Progenitor cell of endocrine pancreas (in vitro differentiated cells): ENCODE measurements around the gene AJUBA. TPM values are rescaled to one million over a fixed set of nuclear protein-coding genes. Genes with fewer than 3 reads are reported as not detected.

Experiments used
- DNase-seq: peaks from one replicate; pipeline ENCODE4 v3.0.0; 2021; ENCODE audit warnings: low spot score; ENCODE audit not compliant: unreplicated experiment
- H3K27ac Mint-ChIP-seq: 2 replicates; pipeline ENCODE4 v1.8.0; 2021; ENCODE audit warnings: mild to moderate bottlenecking, moderate library complexity, mixed read lengths
- H3K27me3 Mint-ChIP-seq: 2 replicates; pipeline ENCODE4 v1.8.0; 2021; ENCODE audit warnings: mixed read lengths
- H3K36me3 Mint-ChIP-seq: 2 replicates; pipeline ENCODE4 v1.8.0; 2022; ENCODE audit warnings: mixed read lengths; ENCODE audit not compliant: insufficient read depth
- H3K4me1 Mint-ChIP-seq: 2 replicates; pipeline ENCODE4 v1.8.0; 2021; ENCODE audit warnings: low read depth, mixed read lengths
- H3K4me3 Mint-ChIP-seq: 2 replicates; pipeline ENCODE4 v1.8.0; 2021; ENCODE audit warnings: low read depth, mild to moderate bottlenecking, moderate library complexity, mixed read lengths
- H3K9me3 Mint-ChIP-seq: 2 replicates; pipeline ENCODE4 v1.8.0; 2021; ENCODE audit warnings: low read depth, mixed read lengths
- total RNA-seq: library from RNA; stranded (reverse); gene quantifications from 2 replicates; pipeline ENCODE4 v1.2.1, GENCODE V29; 2021
- TF ChIP-seq, protein P1 (sequence below): fragments of 200-600 bp; sonication (generic); IDR thresholded peaks from one replicate; pipeline ENCODE4 v1.5.0; 2021; ENCODE audit warnings: antibody characterized with exemption, mild to moderate bottlenecking; ENCODE audit not compliant: unreplicated experiment

The AJUBA gene
- total RNA-seq, 1 donor from 2014 or later = 97.1 TPM

DNA sequence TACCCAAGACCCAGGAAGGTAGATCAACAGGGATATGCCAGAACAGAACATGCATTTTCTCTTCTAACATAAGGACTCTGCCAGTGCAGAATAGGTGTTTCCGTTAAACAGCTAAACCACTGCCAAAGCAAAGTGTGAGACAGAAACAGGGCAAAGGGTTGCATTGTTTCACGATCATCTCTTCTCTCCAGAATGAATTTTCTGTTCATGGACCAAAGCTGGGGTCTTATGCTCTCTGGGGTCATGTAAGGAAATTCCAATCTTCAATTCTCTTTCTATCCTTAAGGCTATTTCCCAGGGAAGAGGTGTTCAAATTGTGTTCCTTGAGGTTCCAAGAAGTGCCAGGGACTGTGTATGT lies 41.4 kb upstream of the AJUBA start:
- no peak overlapping the region for H3K4me3 Mint-ChIP-seq
- no peak for DNase-seq
- H3K27ac Mint-ChIP-seq = peak overlapping the region; percentile 39
- H3K4me1 Mint-ChIP-seq = peaks cover 25% of the 10 kb centered on the region
- H3K36me3 Mint-ChIP-seq = peaks cover 19% of the 10 kb centered on the region
- no peaks in the 10 kb centered on the region for H3K27me3 Mint-ChIP-seq
- H3K9me3 Mint-ChIP-seq = no peaks in the 10 kb centered on the region
- TF ChIP-seq, protein P1, sequence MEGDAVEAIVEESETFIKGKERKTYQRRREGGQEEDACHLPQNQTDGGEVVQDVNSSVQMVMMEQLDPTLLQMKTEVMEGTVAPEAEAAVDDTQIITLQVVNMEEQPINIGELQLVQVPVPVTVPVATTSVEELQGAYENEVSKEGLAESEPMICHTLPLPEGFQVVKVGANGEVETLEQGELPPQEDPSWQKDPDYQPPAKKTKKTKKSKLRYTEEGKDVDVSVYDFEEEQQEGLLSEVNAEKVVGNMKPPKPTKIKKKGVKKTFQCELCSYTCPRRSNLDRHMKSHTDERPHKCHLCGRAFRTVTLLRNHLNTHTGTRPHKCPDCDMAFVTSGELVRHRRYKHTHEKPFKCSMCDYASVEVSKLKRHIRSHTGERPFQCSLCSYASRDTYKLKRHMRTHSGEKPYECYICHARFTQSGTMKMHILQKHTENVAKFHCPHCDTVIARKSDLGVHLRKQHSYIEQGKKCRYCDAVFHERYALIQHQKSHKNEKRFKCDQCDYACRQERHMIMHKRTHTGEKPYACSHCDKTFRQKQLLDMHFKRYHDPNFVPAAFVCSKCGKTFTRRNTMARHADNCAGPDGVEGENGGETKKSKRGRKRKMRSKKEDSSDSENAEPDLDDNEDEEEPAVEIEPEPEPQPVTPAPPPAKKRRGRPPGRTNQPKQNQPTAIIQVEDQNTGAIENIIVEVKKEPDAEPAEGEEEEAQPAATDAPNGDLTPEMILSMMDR = no peak

DNA sequence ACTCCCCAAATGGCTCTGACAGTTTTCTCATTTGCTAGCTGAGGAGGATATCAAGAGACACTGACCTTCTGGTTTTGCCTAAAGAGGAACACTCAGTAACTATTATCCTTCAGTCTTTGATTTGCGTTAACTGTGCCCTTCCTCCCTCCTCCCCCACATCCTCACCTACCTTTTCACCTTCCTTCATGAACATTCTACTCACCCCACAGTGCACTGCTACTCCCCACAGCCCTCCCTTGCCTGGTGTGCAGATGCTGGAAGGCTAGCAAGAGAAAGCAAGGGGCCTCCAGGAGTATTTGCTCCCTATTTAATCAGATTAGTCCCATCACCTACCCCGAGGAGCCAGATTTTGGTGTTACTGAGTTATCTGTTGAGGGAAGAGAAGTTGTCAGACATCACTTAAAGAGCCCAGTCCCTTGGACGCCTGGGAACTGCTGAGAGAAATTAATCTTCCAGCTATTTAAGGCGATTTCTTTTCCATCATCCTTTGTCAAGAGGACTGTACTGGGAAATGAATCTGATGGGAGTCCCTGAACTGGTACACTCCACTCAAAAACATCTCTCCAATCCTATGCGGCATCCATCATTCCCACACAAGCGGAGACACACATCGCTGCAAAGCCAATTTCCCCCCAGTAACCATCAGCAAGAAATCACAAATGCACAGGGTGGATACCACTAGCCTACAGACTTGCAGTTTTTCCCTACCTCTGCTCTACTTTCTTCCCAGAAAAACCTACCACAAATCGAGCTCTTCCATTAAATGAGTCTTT lies 40.9 kb upstream of the AJUBA start:
- Mint-ChIP-seq H3K27me3 (no peaks in the 10 kb centered on the region), H3K4me1 (peaks cover 25% of the 10 kb centered on the region), H3K36me3 (peaks cover 18% of the 10 kb centered on the region), H3K9me3 (no peaks in the 10 kb centered on the region), H3K27ac (no peak overlapping the region), H3K4me3 (no peak overlapping the region)
- DNase-seq = no peak
- TF ChIP-seq, protein P1 = no peak

DNA sequence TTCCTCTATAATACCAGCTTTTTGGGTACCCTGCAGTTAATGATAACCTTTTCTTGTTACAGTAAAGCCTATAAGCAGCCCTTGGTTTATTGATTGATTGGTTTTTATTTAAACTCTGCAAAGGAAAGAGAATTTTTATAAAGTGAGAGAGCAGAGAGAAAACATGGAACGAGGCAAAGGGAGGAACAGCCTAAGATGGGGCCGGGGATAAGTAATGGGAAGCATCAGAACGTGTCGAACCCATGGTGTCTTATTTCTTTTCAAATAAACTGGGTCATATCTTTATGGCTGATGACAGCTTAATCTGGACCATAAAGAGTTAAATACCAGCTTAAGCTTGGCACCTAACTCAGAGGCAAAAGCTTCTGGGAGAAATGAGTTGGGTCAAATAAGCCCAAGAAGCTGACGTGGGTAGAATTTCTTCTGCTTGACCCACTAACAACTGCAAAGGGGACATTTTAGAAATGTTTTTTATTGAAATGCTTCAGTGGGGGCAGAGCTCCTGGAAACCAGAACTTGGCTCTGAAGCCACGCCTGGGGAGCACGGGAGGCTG lies 39.6 kb upstream of the AJUBA start:
- no peaks in the 10 kb centered on the region for H3K9me3 Mint-ChIP-seq
- peaks cover 14% of the 10 kb centered on the region for H3K36me3 Mint-ChIP-seq
- H3K27ac Mint-ChIP-seq = no peak overlapping the region
- no peaks in the 10 kb centered on the region for H3K27me3 Mint-ChIP-seq
- DNase-seq = no peak
- TF ChIP-seq, protein P1 = no peak
- H3K4me1 Mint-ChIP-seq = peaks cover 25% of the 10 kb centered on the region
- H3K4me3 Mint-ChIP-seq = no peak overlapping the region

DNA sequence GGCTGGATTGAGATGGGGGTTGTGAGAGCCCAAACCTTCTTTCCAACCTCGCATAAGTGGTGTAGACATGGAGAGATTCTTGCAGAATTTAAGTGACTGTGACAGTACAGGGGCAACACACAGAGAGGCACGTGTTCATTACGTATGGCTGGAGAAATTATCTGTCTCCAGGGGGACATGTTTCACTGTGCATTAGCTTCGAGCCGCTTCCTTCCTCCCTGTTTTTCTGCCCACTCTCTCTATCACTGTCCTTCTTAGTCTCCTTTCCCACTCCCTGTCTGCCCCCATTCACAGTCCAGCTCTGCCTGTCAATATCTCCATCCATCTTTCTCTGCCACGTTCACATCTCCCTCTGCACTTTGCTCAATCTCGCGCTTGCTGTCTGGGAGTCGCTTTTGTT lies 39.1 kb upstream of the AJUBA start:
- Mint-ChIP-seq H3K27ac (no peak overlapping the region), H3K4me3 (no peak overlapping the region), H3K4me1 (peaks cover 25% of the 10 kb centered on the region), H3K27me3 (no peaks in the 10 kb centered on the region), H3K9me3 (no peaks in the 10 kb centered on the region), H3K36me3 (peaks cover 14% of the 10 kb centered on the region)
- no peak for DNase-seq
- TF ChIP-seq, protein P1 = no peak

DNA sequence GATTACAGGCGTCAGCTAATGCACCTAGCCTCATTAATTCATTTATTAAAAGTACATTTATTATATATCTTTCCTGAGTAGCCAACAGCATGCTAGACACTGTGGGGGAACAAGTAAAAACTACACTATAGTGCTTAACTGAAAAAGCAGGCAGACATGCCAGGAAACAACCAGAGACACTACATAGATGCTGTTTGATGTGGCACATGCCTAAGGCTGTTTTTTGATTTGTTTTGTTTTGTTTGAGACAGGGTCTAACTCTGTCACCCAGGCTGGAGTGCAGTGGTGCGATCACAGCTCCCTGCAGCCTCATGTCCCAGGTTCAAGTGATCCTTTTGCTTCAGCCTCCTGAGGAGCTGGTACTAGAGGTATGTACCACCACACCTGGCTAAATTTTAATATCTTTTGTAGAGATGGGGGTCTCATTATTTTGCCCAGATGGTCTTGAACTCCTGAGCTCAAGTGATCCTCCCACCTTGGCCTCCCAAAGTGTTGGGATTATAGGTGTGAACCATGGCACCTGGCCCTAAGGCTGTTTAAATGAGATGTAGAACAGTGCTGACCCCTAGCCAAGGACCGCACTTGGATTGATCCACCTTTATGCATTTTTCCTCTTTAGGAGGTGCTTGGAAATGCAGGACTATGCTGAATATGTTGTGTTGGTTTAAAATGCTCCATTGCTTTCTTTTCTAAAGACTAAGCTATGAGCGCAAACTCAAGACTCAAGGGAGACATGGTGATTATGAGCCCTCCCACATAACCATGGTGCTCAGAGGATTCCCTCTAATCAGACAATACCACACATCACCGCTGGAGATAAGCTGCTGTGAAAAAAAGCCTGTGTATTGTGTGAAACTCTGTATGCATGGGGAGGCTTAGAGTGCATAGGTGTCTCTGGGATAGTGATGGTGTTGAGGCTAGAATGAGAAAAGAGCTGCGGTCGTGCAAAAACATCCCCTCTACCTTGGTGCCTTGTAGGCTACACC lies 38.1 kb upstream of the AJUBA start:
- H3K27ac Mint-ChIP-seq = no peak overlapping the region
- TF ChIP-seq, protein P1 = no peak
- peaks cover 7% of the 10 kb centered on the region for H3K36me3 Mint-ChIP-seq
- peaks cover 20% of the 10 kb centered on the region for H3K4me1 Mint-ChIP-seq
- DNase-seq = no peak
- no peaks in the 10 kb centered on the region for H3K27me3 Mint-ChIP-seq
- H3K9me3 Mint-ChIP-seq = no peaks in the 10 kb centered on the region
- no peak overlapping the region for H3K4me3 Mint-ChIP-seq
